OCI-LY7 (cell line): Measurements from ENCODE around the gene FKBP1A. TPM values are rescaled to one million over a fixed set of nuclear protein-coding genes. Genes with fewer than 3 reads are reported as not detected.

ENCODE experiments used
- BruUV-seq: library from RNA; stranded (reverse); fragments of 400-500 nt; replicated peaks from 2 replicates; lab custom pipeline; 2021; lab: Mats Ljungman, UMichigan
- CTCF ChIA-PET: fragments of 300-600 bp; sonication (Branson Sonifier 250); formaldehyde crosslinking; loops from one replicate; lab custom pipeline; 2022; ENCODE audit warnings: antibody characterized with exemption; ENCODE audit not compliant: unreplicated experiment; lab: Charles Lee
- POLR2A ChIA-PET: fragments of 300-600 bp; sonication (Branson Sonifier 250); formaldehyde crosslinking; loops from one replicate; lab custom pipeline; 2022; ENCODE audit warnings: antibody characterized with exemption; lab: Charles Lee
- DNase-seq: peaks from one replicate; pipeline ENCODE4 v3.0.0-alpha.2; 2015; ENCODE audit warnings: low spot score
- H2AFZ ChIP-seq: fragments of 200-600 bp; sonication (generic), shearing (Covaris generic); 2 replicates; pipeline ENCODE4 v1.6.1; 2014; ENCODE audit warnings: mild to moderate bottlenecking, antibody characterized with exemption, low read length, moderate library complexity
- H3K27ac ChIP-seq: fragments of 200-600 bp; sonication (generic); 2 replicates; pipeline ENCODE4 v1.5.1; 2014; ENCODE audit warnings: mixed run types, low read depth, mild to moderate bottlenecking, moderate library complexity, low read length, inconsistent platforms; ENCODE audit not compliant: poor library complexity, severe bottlenecking
- H3K36me3 ChIP-seq: fragments of 200-600 bp; sonication (generic); 2 replicates; pipeline ENCODE4 v1.6.1; 2014; ENCODE audit warnings: mild to moderate bottlenecking, antibody characterized with exemption, low read length, moderate library complexity, mixed read lengths; ENCODE audit not compliant: insufficient read depth
- H3K4me1 ChIP-seq: fragments of 200-600 bp; sonication (generic); 2 replicates; pipeline ENCODE4 v1.5.1; 2014; ENCODE audit warnings: mild to moderate bottlenecking, low read length; ENCODE audit not compliant: insufficient read depth, poor library complexity, severe bottlenecking
- H3K4me2 ChIP-seq: fragments of 200-600 bp; sonication (generic); 2 replicates; pipeline ENCODE4 v1.6.1; 2014; ENCODE audit warnings: mild to moderate bottlenecking, low read length
- H3K4me3 ChIP-seq: fragments of 200-600 bp; sonication (generic); 2 replicates; pipeline ENCODE4 v1.5.1; 2014; ENCODE audit warnings: mild to moderate bottlenecking, low read depth, low read length; ENCODE audit not compliant: poor library complexity, severe bottlenecking
- H3K79me2 ChIP-seq: fragments of 200-600 bp; sonication (generic); 2 replicates; pipeline ENCODE4 v1.6.1; 2016; ENCODE audit warnings: low read depth, mild to moderate bottlenecking, low read length, moderate library complexity, mixed read lengths; ENCODE audit not compliant: insufficient read depth
- H3K9me2 ChIP-seq: fragments of 200-600 bp; sonication (generic); 2 replicates; pipeline ENCODE4 v1.6.1; 2016; ENCODE audit warnings: mild to moderate bottlenecking, low read length, mixed read lengths; ENCODE audit not compliant: insufficient read depth
- H3K9me3 ChIP-seq: fragments of 200-600 bp; sonication (generic); 2 replicates; pipeline ENCODE4 v1.6.1; 2014; ENCODE audit warnings: mild to moderate bottlenecking, mixed run types, low read length, mixed read lengths
- H4K20me1 ChIP-seq: fragments of 200-600 bp; sonication (generic); 2 replicates; pipeline ENCODE4 v1.6.1; 2014; ENCODE audit warnings: mild to moderate bottlenecking, antibody characterized with exemption, low read length, moderate library complexity, mixed read lengths; ENCODE audit not compliant: insufficient read depth
- EZH2phosphoT487 ChIP-seq: fragments of 200-600 bp; sonication (generic); IDR thresholded peaks from 2 replicates; pipeline ENCODE4 v1.6.1; 2018; ENCODE audit warnings: low read depth, borderline replicate concordance, mild to moderate bottlenecking, mixed run types, antibody characterized with exemption, low read length, moderate library complexity, mixed read lengths
- intact Hi-C: fragments of 100-400 bp; cut with micrococcal nuclease; formaldehyde crosslinking; loops from one replicate; pipeline ENCODE4 v1.10.0; 2022; ENCODE audit not compliant: unreplicated experiment
- total RNA-seq, 2 experiments: library from RNA; depleted of rRNA in 1 of 2; stranded (reverse); fragments of >200 nt in 1 of 2; shearing (Covaris generic) in 1 of 2; gene quantifications; 2 replicates each; pipeline ENCODE4 v1.2.3, GENCODE V29; 2014 to 2022
- TF ChIP-seq, protein P1 (sequence below): fragments of 200-600 bp; sonication (generic); conservative IDR thresholded peaks from 2 replicates; pipeline ENCODE4 v1.5.1; 2014; ENCODE audit warnings: mild to moderate bottlenecking, antibody characterized with exemption, low read length, moderate library complexity, mixed read lengths

The FKBP1A gene
- total RNA-seq, 2 experiments from 2014 or later = 99.0 to 218 TPM

DNA sequence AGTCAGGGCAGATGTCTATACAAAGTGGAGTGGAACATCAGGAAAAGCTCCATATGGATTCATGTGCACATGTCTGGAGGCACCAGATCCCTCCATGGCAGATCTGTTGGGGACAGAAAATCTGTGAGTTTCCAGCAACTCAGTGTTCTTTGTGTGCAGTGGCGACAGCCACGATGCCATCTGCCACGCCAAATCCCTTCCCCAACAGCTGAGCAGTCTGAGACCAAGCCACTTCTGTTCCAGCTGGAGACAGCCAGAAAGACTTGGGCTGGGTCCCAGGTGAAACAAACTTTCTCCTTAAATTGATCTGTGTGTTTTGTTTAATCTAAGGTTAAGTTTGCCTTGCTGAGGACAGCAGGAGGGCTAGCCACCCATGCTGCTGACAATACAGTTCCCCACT is 22.9 kb downstream of the FKBP1A start:
- DNase-seq = no peak
- H3K4me2 ChIP-seq = no peak overlapping the region
- intact Hi-C loops = no loop called here
- no TSS peak for BruUV-seq
- peaks cover 14% of the 10 kb centered on the region for H4K20me1 ChIP-seq
- H3K36me3 ChIP-seq = peaks cover 84% of the 10 kb centered on the region
- no peaks in the 10 kb centered on the region; the same call in 1 of the 2 replicates for H3K79me2 ChIP-seq
- ChIA-PET POLR2A (no interaction called here), CTCF (no interaction called here)
- no peak overlapping the region for H3K4me3 ChIP-seq
- H3K27ac ChIP-seq = no peak overlapping the region
- no peaks in the 10 kb centered on the region for H3K4me1 ChIP-seq
- H3K9me2 ChIP-seq = no peaks in the 10 kb centered on the region
- no peak overlapping the region for H2AFZ ChIP-seq
- no peaks in the 10 kb centered on the region for H3K9me3 ChIP-seq
- TF ChIP-seq, protein P1, sequence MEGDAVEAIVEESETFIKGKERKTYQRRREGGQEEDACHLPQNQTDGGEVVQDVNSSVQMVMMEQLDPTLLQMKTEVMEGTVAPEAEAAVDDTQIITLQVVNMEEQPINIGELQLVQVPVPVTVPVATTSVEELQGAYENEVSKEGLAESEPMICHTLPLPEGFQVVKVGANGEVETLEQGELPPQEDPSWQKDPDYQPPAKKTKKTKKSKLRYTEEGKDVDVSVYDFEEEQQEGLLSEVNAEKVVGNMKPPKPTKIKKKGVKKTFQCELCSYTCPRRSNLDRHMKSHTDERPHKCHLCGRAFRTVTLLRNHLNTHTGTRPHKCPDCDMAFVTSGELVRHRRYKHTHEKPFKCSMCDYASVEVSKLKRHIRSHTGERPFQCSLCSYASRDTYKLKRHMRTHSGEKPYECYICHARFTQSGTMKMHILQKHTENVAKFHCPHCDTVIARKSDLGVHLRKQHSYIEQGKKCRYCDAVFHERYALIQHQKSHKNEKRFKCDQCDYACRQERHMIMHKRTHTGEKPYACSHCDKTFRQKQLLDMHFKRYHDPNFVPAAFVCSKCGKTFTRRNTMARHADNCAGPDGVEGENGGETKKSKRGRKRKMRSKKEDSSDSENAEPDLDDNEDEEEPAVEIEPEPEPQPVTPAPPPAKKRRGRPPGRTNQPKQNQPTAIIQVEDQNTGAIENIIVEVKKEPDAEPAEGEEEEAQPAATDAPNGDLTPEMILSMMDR = no peak
- TF ChIP-seq EZH2phosphoT487 = no peak

DNA sequence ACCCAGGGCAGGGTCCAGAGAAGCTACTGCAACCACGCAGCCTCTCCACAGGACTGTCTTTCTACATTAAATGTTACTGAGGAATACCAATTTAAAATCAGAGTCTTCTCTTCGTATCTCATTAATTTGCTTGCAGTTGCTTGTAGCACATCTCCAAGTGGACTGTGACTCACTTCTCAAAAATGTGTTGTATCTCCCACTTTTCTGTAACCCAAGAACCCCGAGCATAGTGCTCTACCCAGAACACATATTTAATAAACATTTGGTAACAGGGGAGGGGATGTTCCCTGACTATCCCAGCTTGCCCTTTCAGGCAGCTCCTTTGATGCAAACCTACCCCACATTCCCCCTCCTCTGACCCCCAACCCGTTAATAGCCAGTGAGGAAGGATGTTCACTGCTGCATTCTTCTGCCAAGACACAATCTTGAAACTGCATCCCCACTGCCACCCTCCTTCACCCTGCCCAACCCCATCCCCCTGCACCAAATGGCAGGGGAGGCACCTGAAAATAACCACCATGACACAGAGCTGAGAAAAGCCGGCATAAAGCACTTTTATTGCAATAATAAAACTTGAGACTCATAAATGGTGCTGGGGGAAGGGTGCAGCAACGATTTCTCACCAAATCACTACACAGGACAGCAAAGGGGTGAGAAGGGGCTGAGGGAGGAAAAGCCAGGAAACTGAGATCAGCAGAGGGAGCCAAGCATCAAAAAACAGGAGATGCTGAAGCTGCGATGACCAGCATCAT is 24.2 kb downstream of the FKBP1A start:
- intact Hi-C loops = no loop called here
- Histone ChIP-seq H3K36me3 (peaks cover 81% of the 10 kb centered on the region), H4K20me1 (0 out of 2 replicates have a peak, but pooled peaks cover 8% of the 10 kb centered on the region), H3K4me2 (no peak overlapping the region), H2AFZ (no peak overlapping the region), H3K27ac (no peak overlapping the region), H3K4me3 (no peak overlapping the region), H3K9me3 (no peaks in the 10 kb centered on the region), H3K4me1 (peaks cover 5% of the 10 kb centered on the region), H3K9me2 (no peaks in the 10 kb centered on the region), H3K79me2 (no peaks in the 10 kb centered on the region)
- DNase-seq = no peak
- TF ChIP-seq EZH2phosphoT487 = no peak
- ChIA-PET POLR2A (no interaction called here), CTCF (no interaction called here)
- BruUV-seq = no TSS peak

DNA sequence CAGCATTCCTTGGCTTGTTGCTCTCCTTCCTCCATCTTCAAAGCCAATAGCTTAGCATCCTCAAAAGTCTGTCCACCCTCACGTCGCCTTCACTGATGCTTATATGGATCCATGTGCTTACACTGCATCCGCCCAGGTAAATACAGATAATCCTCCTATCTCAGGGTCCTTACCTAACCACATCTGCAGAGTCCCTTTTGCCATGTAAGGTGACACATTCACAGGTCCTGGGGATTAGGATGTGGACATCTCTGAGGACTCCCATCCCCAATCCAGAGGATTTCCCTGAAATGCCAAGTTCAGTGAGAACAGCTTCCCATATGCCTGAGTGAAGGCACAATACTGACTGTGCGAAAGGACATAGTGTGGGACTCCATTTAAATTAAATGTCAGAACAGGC is 25.4 kb downstream of the FKBP1A start:
- no peak for DNase-seq
- no peaks in the 10 kb centered on the region for H3K9me2 ChIP-seq
- H3K4me2 ChIP-seq = no peak overlapping the region
- H3K36me3 ChIP-seq = peaks cover 76% of the 10 kb centered on the region
- POLR2A ChIA-PET = no interaction called here
- H3K4me1 ChIP-seq = peaks cover 5% of the 10 kb centered on the region
- no peaks in the 10 kb centered on the region for H3K79me2 ChIP-seq
- CTCF ChIA-PET = no interaction called here
- H3K4me3 ChIP-seq = no peak overlapping the region
- H4K20me1 ChIP-seq = no peaks in the 10 kb centered on the region
- H3K9me3 ChIP-seq = no peaks in the 10 kb centered on the region
- no TSS peak for BruUV-seq
- no peak overlapping the region for H3K27ac ChIP-seq
- intact Hi-C loops = no loop called here
- no peak for TF ChIP-seq EZH2phosphoT487
- TF ChIP-seq, protein P1 = no peak
- H2AFZ ChIP-seq = no peak overlapping the region
